CD4-positive, alpha-beta T cell treated with Interleukin-6 for 4 hours (primary cell): ENCODE results near the gene PSORS1C1.

Experiments
- DNase-seq: peaks from one replicate; pipeline ENCODE4 v3.0.0-alpha.2; 2020; ENCODE audit warnings: mixed read lengths

Gene PSORS1C1

DNA sequence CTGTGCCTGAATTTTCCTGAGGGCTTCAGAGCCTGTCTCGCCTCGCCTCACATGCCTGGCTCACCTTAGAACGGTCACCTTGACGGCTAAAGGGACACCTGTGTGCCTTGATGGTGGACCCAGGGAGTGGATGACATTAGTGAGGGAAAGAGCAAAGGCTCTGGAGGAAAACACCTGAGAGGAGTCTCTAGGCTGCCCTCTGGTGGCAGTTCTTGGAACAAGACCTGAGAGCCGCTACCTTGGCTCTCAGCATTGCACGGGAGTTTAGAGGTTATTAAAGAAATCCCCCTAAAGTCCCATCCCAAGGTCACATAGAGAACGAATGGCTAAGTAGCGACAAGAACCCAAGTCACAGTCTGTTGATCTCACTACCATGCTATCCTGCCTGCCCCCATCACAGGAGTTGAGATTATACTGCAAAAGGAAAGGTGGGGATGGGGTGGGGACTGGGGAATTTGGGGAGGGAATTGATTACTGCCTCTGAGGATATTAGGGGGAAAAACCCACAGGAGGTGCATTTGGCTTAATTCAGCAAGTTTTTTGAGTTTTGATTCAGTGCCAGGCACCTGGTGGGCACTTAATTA is 13.6 kb downstream of the PSORS1C1 start:
- peak; percentile 82 for DNase-seq

GRCh38 chr6:31129130-31129529 is 14.5 kb downstream of the PSORS1C1 start:
- no peak for DNase-seq

DNA sequence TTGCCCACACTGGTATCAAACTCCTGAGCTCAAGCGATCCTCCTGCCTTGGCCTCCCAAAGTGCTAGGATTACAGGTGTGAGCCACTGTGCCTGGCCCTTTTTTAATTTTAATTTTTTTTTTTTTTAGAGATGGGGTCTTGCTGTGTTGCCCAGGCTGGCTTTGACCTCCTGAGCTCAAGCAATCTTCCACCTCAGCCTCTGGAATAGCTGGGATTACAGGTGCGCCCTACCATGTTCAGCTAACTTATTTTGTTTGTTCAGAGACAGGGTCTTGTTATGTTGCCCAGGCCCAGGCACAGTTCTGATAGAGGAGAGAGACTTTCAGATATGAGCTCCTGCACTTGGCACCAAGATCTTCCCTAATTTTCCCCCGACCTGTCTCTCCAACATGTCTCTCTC is 16.2 kb downstream of the PSORS1C1 start:
- DNase-seq: no peak

DNA sequence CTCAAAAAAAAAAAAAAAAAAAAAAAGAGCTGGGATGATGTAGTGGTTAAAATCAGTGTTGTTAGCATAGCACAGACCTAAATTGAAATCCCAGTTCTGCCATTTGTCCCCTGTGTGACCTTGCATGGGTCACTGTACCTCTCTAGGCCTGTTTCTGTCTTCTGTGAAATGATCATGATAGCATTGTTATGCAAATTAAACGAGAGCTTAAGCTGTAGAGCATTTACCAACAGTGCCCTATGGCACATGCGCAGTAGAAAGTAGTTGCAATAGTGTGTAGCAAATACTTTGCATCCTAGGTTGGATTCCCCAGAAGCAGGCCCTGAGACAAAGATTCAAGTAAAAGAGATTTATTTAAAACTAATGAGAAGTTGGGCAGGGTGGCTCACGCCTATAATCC is 17.0 kb downstream of the PSORS1C1 start:
- no peak for DNase-seq

GRCh38 chr6:31132806-31133205 is 18.2 kb downstream of the PSORS1C1 start:
- no peak for DNase-seq

DNA sequence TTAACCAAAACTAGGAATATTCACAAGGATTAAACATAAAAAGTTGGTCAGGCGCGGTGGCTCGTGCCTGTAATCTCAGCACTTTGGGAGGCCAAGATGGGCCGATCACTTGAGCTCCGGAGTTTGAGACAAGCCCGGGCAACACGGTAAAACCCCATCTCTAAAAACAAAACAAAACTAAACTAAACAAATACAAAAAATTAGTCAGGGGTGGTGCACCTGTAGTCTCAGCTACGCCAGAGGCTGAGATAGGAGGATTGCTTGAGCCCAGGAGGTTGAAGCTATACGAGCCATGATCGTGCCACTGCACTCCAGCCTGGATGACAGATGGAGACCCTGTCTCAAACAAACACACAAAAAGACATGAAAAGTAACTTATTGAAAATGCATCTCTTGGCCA is 21.1 kb downstream of the PSORS1C1 start:
- no peak for DNase-seq

DNA sequence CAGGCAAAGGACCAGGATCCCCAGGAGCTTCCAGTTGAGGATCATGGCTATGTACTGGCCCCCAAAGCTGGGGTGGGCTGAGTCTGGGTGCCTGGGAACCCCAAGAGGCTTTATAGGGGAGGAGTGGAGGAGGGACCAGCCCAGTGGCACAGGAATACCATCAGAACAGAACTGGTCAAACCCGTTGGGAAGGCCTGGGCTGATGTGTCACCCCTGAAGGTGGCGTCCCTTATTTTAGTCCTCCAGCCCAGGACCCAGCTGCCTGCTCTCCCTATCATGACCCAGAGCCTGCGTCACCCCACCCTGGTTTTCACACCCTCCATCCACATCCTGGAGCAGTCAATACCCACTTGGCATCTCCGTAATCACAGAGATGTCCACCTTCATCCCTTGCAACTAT is 24.4 kb downstream of the PSORS1C1 start, which contains the start of gene PSORS1C2:
PSORS1C2 (minus strand) TSS at position 85 of the 400 bp plus-strand sequence; CDS start at position 45, 40 bp downstream.
- no peak for DNase-seq

GRCh38 chr6:31139599-31139998 is 25.0 kb downstream of the PSORS1C1 start:
- no peak for DNase-seq

DNA sequence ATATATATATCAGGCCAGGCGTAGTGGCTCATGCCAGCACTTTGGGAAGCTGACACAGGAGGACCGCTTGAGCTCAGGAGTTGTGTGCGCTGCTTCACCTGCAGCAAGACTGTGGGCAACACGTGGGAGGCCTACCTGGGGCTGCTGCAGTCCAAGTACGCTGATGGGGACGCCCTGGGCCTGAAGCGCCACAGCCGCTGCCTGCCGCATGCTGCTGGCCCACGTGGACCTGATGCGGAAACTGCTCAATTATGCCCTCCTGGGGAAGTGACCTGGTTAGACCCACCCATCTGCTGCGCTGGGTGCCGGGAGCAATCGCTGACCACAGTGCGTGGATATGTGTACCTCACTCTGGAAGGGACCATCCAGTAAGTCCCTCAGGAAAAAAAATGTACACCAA is 26.0 kb downstream of the PSORS1C1 start:
- DNase-seq: no peak

GRCh38 chr6:31142361-31142761 is 27.8 kb downstream of the PSORS1C1 start:
- no peak for DNase-seq

- no peak for DNase-seq
Observed at GRCh38 chr6:31143148-31143547, 28.5 kb downstream of the PSORS1C1 start.

- DNase-seq: no peak
Observed at GRCh38 chr6:31144296-31144969, 29.8 kb downstream of the PSORS1C1 start.

DNA sequence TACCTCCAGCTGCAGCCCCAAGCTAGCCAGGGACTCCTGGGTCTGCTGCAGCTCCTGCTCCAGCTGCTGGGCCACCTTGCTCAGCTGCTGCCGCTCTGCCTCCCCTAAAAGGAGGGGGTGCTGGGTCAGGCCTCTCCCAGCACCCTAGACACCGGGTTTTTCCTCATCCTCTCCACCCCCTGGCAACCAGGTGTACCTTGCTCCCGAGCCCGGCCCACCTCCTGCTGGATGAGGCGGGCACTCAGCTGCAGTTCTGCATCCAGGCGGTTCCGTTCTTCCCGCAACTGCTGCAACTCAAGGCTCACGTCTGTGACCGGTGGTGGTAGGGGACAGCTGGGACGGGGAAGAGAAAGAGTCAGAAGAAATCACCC is 30.4 kb downstream of the PSORS1C1 start:
- no peak for DNase-seq

DNA sequence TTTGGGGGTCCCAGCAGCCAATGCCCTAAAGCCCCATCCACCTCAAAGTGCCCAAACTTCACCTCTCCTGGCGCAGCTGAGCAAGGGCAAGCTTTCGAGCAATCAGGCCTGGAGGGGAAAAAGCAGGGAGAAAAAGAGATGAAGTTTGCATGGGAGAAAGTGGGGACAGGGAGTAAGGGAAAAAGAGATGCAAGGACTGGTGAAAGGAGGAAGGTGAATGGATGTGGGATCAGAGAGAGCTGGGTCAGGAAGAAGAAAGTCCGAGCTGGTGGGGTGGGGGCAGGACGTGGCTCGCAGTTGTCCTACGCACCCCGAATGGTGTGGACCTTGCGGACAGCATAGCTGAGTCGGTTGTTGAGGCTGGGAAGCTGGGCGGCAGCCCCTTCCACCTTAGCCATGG is 30.8 kb downstream of the PSORS1C1 start:
- no peak for DNase-seq

DNA sequence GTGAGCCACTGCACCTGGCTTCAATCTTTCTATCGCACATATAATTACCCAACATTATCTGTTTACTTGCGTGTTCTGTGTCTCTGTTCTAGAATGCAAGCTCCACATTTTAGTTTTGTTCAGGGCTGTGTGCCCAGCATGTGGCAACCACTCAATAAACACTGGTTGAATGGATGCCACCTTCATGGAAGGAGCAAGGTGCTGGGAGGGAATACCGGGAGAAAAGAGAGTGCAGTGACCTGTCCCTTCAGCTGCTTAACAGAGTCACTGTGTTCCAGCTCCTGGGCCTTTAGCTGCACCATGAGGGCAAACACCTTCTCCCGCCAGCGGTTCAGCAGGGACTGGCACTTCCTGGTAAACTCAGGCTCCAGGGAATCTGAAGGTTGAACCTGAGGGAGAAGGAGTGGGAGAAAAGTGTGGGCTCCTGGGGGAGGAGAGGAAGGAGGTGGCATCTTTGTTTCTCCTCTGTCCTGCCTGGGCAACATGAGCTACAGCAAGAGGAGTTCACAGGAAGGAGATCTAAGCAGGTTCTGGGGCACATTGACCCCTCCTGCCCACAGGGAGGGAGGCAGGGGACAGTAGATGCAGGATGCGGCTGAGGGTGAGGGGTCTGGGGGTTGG is 35.3 kb downstream of the PSORS1C1 start:
- no peak for DNase-seq

- no peak for DNase-seq
Observed at GRCh38 chr6:31152781-31153180, 38.2 kb downstream of the PSORS1C1 start.

- no peak for DNase-seq
Observed at GRCh38 chr6:31154436-31154835, 39.8 kb downstream of the PSORS1C1 start.

- no peak for DNase-seq
Observed at GRCh38 chr6:31156641-31157040, 42.0 kb downstream of the PSORS1C1 start.

- DNase-seq: no peak
Observed at GRCh38 chr6:31157513-31158139, 43.0 kb downstream of the PSORS1C1 start, which contains the start of gene CCHCR1. TSS of gene CCHCR1 (minus strand) at chr6:31157802. CDS start at chr6:31157600, 202 bp downstream.

GRCh38 chr6:31158140-31158862 is 43.7 kb downstream of the PSORS1C1 start, which contains the start of gene TCF19:
TSS of gene TCF19 (plus strand) at chr6:31158589. CDS start at chr6:31159470, 881 bp downstream.
- DNase-seq: peak; percentile 99

- peak; percentile 25 for DNase-seq
Observed at GRCh38 chr6:31158863-31159855, 44.6 kb downstream of the PSORS1C1 start.
